HepG2 (cell line): ENCODE measurements around the gene RRP12. TPM values are rescaled to one million over a fixed set of nuclear protein-coding genes. Genes with fewer than 3 reads are reported as not detected.
A peak's percentile ranks its signal among the peaks of the same experiment; 100 is the strongest.

Source experiments
- ATAC-seq: fragments of 200-7000 bp; cut with Tn5 transposase; 3 replicates; pipeline ENCODE4 v1.9.1; 2020; ENCODE audit warnings: mild to moderate bottlenecking, moderate library complexity
- BruUV-seq: library from RNA; stranded (reverse); fragments of 400-500 nt; replicated peaks from 2 replicates; lab custom pipeline; 2021; lab: Mats Ljungman, UMichigan
- CTCF ChIA-PET: fragments of 300-600 bp; formaldehyde crosslinking; extraction: SDS; loops from one replicate; lab custom pipeline; 2021; ENCODE audit warnings: low total read pairs, inconsistent platforms, low intra/inter-chr PET ratio; lab: Yijun Ruan, JAX
- POLR2A ChIA-PET: fragments of 350-600 bp; sonication (Branson Sonifier 250); formaldehyde crosslinking; loops from one replicate; lab custom pipeline; 2020; ENCODE audit warnings: antibody characterized with exemption, inconsistent platforms; lab: Yijun Ruan, JAX
- DNase-seq: peaks from one replicate; pipeline ENCODE4 v3.0.0-alpha.2; 2015; ENCODE audit warnings: low spot score
- FAIRE-seq: peaks from 3 replicates; lab custom pipeline; 2011; peaks lifted over from hg19 to GRCh38; lab: Jason Lieb, UNC
- H2AFZ ChIP-seq: one replicate; pipeline ENCODE4 v1.6.1; 2011; ENCODE audit warnings: low read length, inconsistent platforms
- H3K27ac ChIP-seq: fragments of 300-600 bp; 3 replicates; pipeline ENCODE4 v1.8.0; 2011; ENCODE audit warnings: mixed run types, mild to moderate bottlenecking, mixed read lengths, low read length, inconsistent platforms; ENCODE audit not compliant: insufficient read depth; ENCODE audit errors: extremely low read length
- H3K27me3 ChIP-seq, 2 experiments: fragments of 200-600 bp in 1 of 2; 2 replicates in 1 of 2; 3 replicates in 1 of 2; pipeline versions ENCODE4 v1.6.0 to v1.8.0; 2011; ENCODE audit warnings: low read length in 2 of 2, mild to moderate bottlenecking in 2 of 2, moderate library complexity in 2 of 2, inconsistent platforms in 1 of 2; ENCODE audit not compliant: insufficient read depth in 2 of 2, control insufficient read depth in 1 of 2
- H3K36me3 ChIP-seq, 2 experiments: fragments of 200-600 bp in 1 of 2; replicated peaks in 1 of 2; 2 replicates in 1 of 2; 3 replicates in 1 of 2; pipeline versions ENCODE4 v1.5.1 to v1.8.0; 2011; ENCODE audit warnings: low read length in 2 of 2, inconsistent platforms in 1 of 2; ENCODE audit not compliant: insufficient read depth in 2 of 2, control insufficient read depth in 1 of 2
- H3K4me1 ChIP-seq: 2 replicates; pipeline ENCODE4 v1.5.1; 2012; ENCODE audit warnings: low read length, inconsistent platforms; ENCODE audit not compliant: insufficient read depth
- H3K4me2 ChIP-seq: 2 replicates; pipeline ENCODE4 v1.6.0; 2011; ENCODE audit warnings: low read depth, low read length, inconsistent platforms
- H3K4me3 ChIP-seq, 3 experiments: fragments of 200-600 bp in 1 of 3; sonication (generic), shearing (Covaris generic) in 1 of 3; replicated peaks in 1 of 3; 2 replicates each; pipeline ENCODE4 v1.5.1; 2011 to 2016; ENCODE audit warnings: low read length in 3 of 3, inconsistent platforms in 2 of 3, low read depth in 2 of 3, mild to moderate bottlenecking in 2 of 3, control low read depth in 1 of 3, mixed read lengths in 1 of 3; ENCODE audit not compliant: insufficient read depth in 1 of 3
- H3K79me2 ChIP-seq: one replicate; pipeline ENCODE4 v1.6.1; 2011; ENCODE audit warnings: low read length, inconsistent platforms; ENCODE audit not compliant: insufficient read depth
- H3K9ac ChIP-seq: 2 replicates; pipeline ENCODE4 v1.6.0; 2011; ENCODE audit warnings: mild to moderate bottlenecking, low read depth, low read length, inconsistent platforms; ENCODE audit not compliant: insufficient read depth
- H3K9me3 ChIP-seq: 2 replicates; pipeline ENCODE4 v1.5.1; 2012; ENCODE audit warnings: mild to moderate bottlenecking, low read length
- H4K20me1 ChIP-seq: 2 replicates; pipeline ENCODE4 v1.6.0; 2011; ENCODE audit warnings: inconsistent platforms, mild to moderate bottlenecking, low read length, moderate library complexity; ENCODE audit not compliant: insufficient read depth
- KLF13 ChIP-seq: sonication (generic); formaldehyde crosslinking; IDR thresholded peaks from 2 replicates; pipeline ENCODE4 v1.4.0; 2020; ENCODE audit warnings: mild to moderate bottlenecking, missing genetic modification reagents
- RBFOX2 ChIP-seq: fragments of 200-400 bp; formaldehyde crosslinking; IDR thresholded peaks from 2 replicates; pipeline ENCODE4 v1.6.1; 2017; ENCODE audit warnings: low read depth, mild to moderate bottlenecking, low read length
- SMARCE1 ChIP-seq: fragments of 450-650 bp; IDR thresholded peaks from 2 replicates; pipeline ENCODE4 v1.6.1; 2017; ENCODE audit warnings: borderline replicate concordance
- ZBTB14 ChIP-seq: sonication (generic); formaldehyde crosslinking; IDR thresholded peaks from 2 replicates; pipeline ENCODE4 v1.4.0; 2020; ENCODE audit warnings: missing genetic modification reagents
- ZFP90 ChIP-seq: sonication (generic); formaldehyde crosslinking; IDR thresholded peaks from 2 replicates; pipeline ENCODE4 v1.8.0; 2022; ENCODE audit warnings: missing genetic modification reagents, mild to moderate bottlenecking, inconsistent platforms, borderline replicate concordance
- WGBS: methylation state at CpG from one replicate; pipeline ENCODE4 v1.1.6; 2017; ENCODE audit warnings: low lambda C conversion rate; 5-methylcytosine and 5-hydroxymethylcytosine counted together
- in situ Hi-C: cut with HindIII; loops from 2 replicates; pipeline ENCODE4 v1.10.0; 2017; ENCODE audit warnings: low pct_unique_long_range_greater_than_20kb; ENCODE audit not compliant: extremely low pct_ligation_motif_present
- intact Hi-C: fragments of 100-400 bp; cut with micrococcal nuclease; formaldehyde crosslinking; loops from one replicate; pipeline ENCODE4 v1.10.0; 2022; ENCODE audit not compliant: unreplicated experiment
- polyA plus RNA-seq, 8 experiments: library from polyadenylated mRNA; depleted of rRNA in 3 of 8; stranded (reverse) in 7 of 8; unstranded in 1 of 8; fragments of >200 nt; fragmentation: Illumina TruSeq in 4 of 8; extraction: Trizol in 4 of 8; gene quantifications; 2 replicates each; pipeline versions ENCODE4 v1.2.1 to v1.2.3, GENCODE V29; 2011 to 2016; ENCODE audit warnings: low read depth in 4 of 8, missing spikeins in 1 of 8, mixed read lengths in 1 of 8; ENCODE audit not compliant: insufficient read depth in 1 of 8
- total RNA-seq, 5 experiments: library from RNA; depleted of rRNA; stranded (reverse); fragments of >200 nt; fragmentation: Illumina TruSeq; extraction: Trizol; gene quantifications; 2 replicates each; pipeline ENCODE4 v1.2.3, GENCODE V29; 2016; ENCODE audit warnings: low read depth in 1 of 5

RRP12 gene
- total and polyA plus RNA-seq, 2 of the 13 experiments (the other 11 are each of a cell fraction or from before 2014, with no cell fraction given) = 13.2 to 39.4 TPM

GRCh38 chr10:97442277-97442676 is 41.1 kb upstream of the RRP12 start:
- no peak for ATAC-seq

DNA sequence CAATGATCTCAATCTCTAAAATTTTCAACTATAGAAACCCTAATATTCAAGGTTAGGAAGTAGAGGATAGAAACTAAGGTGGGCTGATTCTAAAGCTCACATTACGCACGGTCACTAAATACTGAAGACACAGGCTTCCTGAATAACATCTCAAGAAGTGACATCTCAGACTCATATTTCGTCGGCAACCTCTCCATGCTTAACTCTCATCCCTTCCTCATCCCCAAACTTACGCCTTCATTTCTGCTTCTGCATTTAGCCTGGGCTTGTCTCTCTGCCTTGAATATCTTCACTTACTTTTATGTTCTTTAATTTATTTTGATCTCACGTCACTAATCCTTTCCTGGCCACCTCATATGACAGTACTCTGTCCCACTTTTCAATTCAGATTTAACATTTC is 34.1 kb upstream of the RRP12 start:
- Histone ChIP-seq H3K4me2 (no peak overlapping the region), H3K79me2 (no peaks in the 10 kb centered on the region), H3K9me3 (no peaks in the 10 kb centered on the region), H3K4me1 (peaks cover 4% of the 10 kb centered on the region), H3K9ac (no peak overlapping the region), H3K36me3 (peaks cover 10 to 49% of the 10 kb centered on the region in 2 experiments), H3K27ac (no peak overlapping the region), H3K4me3 (no peak overlapping the region), H3K27me3 (no peaks in the 10 kb centered on the region), H4K20me1 (peaks cover 4% of the 10 kb centered on the region), H2AFZ (no peak overlapping the region)
- no TSS peak for BruUV-seq
- WGBS = 94% methylated on average over 6 of the region's 6 CpGs
- ChIA-PET CTCF (no interaction called here), POLR2A (interaction anchor here (1.3 to 1.5 kb wide), 2 partner anchors 25 to 27 kb away, joined by 3 to 4 read pairs; no protein-coding TSS in a partner anchor)
- TF ChIP-seq KLF13 (CRISPR knock-in tag) = no peak
- peak; percentile 37; the same call in 1 of the 2 replicates for TF ChIP-seq RBFOX2
- ATAC-seq = no peak
- in situ Hi-C loops = no loop called here
- FAIRE-seq = no peak
- no peak for DNase-seq
- intact Hi-C loops = no loop called here

More at GRCh38 chr10:97442277-97442676, 41.1 kb upstream of the RRP12 start:
- H3K4me1 ChIP-seq = peaks cover 21% of the 10 kb centered on the region
- H3K79me2 ChIP-seq = peaks cover 24% of the 10 kb centered on the region
- CTCF ChIA-PET = no interaction called here
- POLR2A ChIA-PET = no interaction called here
- no peak overlapping the region for H3K4me2 ChIP-seq
- H3K27me3 ChIP-seq = no peaks in the 10 kb centered on the region; a peak in 1 of 5 replicates
- in situ Hi-C loops = no loop called here
- intact Hi-C loops = no loop called here
- WGBS = 83% methylated on average over 1 of the region's 1 CpG
- peaks cover 0 to 22% of the 10 kb centered on the region in 2 experiments; a peak in 3 of 5 replicates for H3K36me3 ChIP-seq
- TF ChIP-seq ZFP90 (CRISPR knock-in tag) = no peak
- no peak for TF ChIP-seq ZBTB14
- TF ChIP-seq SMARCE1 = no peak
- no peak overlapping the region for H3K9ac ChIP-seq
- H4K20me1 ChIP-seq = 0 out of 2 replicates have a peak, but pooled peaks cover under 1% of the 10 kb centered on the region
- no peak overlapping the region for H2AFZ ChIP-seq
- H3K27ac ChIP-seq = no peak overlapping the region
- H3K9me3 ChIP-seq = no peaks in the 10 kb centered on the region
- no TSS peak for BruUV-seq
- FAIRE-seq (no peak), DNase-seq (no peak)
- no peak overlapping the region for H3K4me3 ChIP-seq
